Measurements from ENCODE around the gene PACSIN2. TPM values are rescaled to one million over a fixed set of nuclear protein-coding genes. Genes with fewer than 3 reads are reported as not detected.
A peak's percentile ranks its signal among the peaks of the same experiment; 100 is the strongest.
"Not testable (repeated sequence)": the region's sequence is repeated elsewhere in the genome, so short reads cannot be mapped to it uniquely, and the experiment has no call there.

Gene PACSIN2
- total RNA-seq, 3 donors from 2014 or later, result 24.5 to 30.2 (median 28.1) TPM

DNA sequence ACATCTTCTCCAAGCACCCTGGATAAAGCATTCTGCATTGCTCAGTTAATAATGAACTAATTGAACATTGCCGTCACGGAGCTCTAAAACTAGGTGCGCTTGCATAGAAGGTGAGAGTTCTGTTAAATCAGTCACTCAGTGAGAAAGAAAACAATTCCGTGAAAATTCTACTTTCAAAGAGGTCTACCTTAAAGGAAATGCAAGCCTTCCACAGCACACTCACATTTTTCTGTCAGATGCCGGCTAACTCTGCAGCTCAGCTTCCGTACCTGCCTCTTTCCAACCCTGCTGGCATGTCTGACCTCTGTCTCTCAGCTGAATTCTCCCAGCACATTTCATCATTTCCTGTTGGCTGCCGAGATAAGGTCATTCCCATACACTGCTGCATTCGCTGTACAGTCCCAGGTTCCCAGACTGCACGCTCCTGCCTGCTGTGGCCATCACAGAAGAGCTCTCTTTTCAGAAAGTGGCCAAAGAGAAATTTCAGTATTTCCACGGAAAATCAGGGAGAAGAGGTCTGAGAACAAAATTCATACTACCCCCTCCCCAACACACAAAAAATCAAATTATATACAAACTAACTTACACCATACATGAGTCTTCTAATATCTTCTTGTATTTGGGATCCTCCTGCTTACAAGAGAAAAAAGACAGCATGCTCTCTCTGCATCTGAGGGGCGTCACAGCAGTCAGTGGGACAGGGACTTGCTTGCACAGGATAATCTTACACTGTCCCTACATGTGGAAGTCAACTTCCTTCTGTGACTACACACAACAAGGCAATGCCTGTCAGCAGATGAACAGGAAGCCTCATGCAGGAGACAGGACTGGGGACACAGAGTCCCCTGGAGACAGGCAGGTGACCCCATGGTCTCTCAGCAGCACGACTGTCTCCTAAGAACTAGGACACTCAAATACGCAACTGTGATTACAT, 55.1 kb downstream of the PACSIN2 start:
- no peak for DNase-seq
- peaks cover 15% of the 10 kb centered on the region for H3K36me3 Mint-ChIP-seq (ENCODE audit: insufficient read depth)
- H3K27me3 Mint-ChIP-seq (ENCODE audit: low read depth), result no peaks in the 10 kb centered on the region
- H3K9me3 Mint-ChIP-seq, result no peaks in the 10 kb centered on the region
- no peak for ATAC-seq
- H3K4me1 Mint-ChIP-seq (ENCODE audit: low read depth), result peaks cover 68% of the 10 kb centered on the region
- H3K4me3 Mint-ChIP-seq, result peak overlapping the region; percentile 27

DNA sequence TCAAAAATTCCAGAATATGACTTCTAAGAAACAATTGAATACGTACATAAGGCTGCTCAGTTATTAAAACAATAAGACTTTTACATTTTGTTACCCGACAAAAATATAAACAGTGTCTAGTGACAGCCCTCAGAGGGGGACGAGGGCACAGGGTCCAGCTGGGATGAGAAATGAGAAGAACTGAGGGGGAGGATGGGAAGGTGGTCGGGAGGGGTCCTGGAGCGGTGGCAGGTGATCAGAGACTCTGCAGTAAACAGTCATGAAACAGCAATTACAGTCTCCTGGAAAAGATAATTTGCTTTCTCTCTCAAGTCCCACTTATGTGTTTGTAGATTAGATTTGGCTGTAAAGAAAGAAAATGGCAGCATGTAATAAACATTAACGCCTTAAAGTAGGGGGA, 56.0 kb downstream of the PACSIN2 start:
- Mint-ChIP-seq H3K9me3 (no peaks in the 10 kb centered on the region), H3K4me3 (peak overlapping the region; percentile 53)

DNA sequence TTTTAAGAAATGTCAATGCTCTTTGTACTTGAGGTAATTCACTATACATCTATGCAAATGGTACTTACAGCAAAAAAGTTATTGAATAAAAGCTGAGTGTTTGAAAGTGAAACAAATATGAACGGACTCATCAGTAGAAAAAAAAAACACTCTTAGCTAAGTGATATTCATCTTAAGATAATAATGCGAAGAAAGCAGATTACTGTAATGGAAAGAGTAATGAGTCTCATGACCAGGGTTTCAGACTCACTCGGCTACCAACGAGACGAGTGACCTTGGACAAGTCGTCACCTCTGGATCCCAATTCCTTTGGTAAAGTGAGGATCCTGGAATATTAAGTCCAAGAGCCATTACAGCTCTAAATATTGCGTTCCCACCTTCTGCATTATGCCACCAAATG, 57.0 kb downstream of the PACSIN2 start:
- ATAC-seq, result peak; percentile 30 to 59

More for the DNA sequence above, 56.0 kb downstream of the PACSIN2 start:
- H3K36me3 Mint-ChIP-seq (ENCODE audit: insufficient read depth), result peaks cover 14% of the 10 kb centered on the region
- peaks cover 61% of the 10 kb centered on the region for H3K4me1 Mint-ChIP-seq (ENCODE audit: low read depth)
- DNase-seq, result no peak
- ATAC-seq, result no peak
- H3K27me3 Mint-ChIP-seq (ENCODE audit: low read depth), result no peaks in the 10 kb centered on the region

DNA sequence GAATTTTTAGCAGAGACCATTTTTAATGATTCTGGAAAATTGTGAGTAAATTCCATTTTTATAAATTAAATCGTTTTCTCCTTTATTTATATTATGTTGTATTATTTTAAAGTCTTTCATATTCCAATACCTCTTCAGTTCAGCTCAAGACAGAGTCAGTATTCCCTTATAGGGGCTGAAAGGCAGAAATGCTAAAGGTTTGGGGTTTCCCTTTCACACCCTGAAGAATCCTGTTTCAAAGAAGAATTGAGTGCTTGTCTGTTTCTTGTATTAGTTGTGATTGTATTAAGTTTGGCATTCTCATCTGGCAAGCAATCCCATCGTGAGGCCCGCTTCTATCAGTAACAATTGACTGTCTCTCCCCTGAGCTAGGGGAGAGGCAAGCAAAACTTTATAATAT, 57.4 kb downstream of the PACSIN2 start:
- Mint-ChIP-seq H3K36me3 (ENCODE audit: insufficient read depth) (peaks cover 10% of the 10 kb centered on the region), H3K4me1 (ENCODE audit: low read depth) (peaks cover 50% of the 10 kb centered on the region), H3K27me3 (ENCODE audit: low read depth) (no peaks in the 10 kb centered on the region), H3K4me3 (no peak overlapping the region), H3K9me3 (no peaks in the 10 kb centered on the region)
- ATAC-seq (peak in 1 of 2 donors; percentile 18), DNase-seq (no peak)

More for the DNA sequence above, 57.0 kb downstream of the PACSIN2 start:
- peaks cover 10% of the 10 kb centered on the region for H3K36me3 Mint-ChIP-seq (ENCODE audit: insufficient read depth)
- peaks cover 53% of the 10 kb centered on the region for H3K4me1 Mint-ChIP-seq (ENCODE audit: low read depth)
- no peaks in the 10 kb centered on the region for H3K27me3 Mint-ChIP-seq (ENCODE audit: low read depth)
- no peak for DNase-seq
- no peaks in the 10 kb centered on the region for H3K9me3 Mint-ChIP-seq
- H3K4me3 Mint-ChIP-seq, result no peak overlapping the region

DNA sequence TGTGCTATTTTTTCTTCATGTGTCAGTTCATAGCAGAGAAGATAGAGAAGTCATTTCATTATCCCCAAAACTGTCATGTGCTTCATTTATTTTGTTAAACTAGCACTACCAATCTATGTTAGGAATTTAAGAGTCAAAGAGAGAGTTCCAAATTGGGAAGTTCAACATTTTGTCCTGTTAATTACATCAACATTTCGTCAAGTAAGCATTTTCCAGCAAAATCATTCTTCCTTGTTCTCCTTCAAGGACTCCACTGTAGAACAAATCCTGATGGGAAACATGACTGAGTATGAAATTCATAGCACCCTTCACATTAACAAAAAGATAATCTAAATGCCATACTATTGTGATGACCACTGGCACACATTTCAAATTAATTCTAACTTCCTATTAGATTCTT, 59.1 kb downstream of the PACSIN2 start:
- ATAC-seq (no peak), DNase-seq (no peak)
- Mint-ChIP-seq H3K4me1 (ENCODE audit: low read depth) (peaks cover 49% of the 10 kb centered on the region), H3K36me3 (ENCODE audit: insufficient read depth) (peaks cover 10% of the 10 kb centered on the region), H3K9me3 (no peaks in the 10 kb centered on the region), H3K4me3 (no peak overlapping the region), H3K27me3 (ENCODE audit: low read depth) (no peaks in the 10 kb centered on the region)

DNA sequence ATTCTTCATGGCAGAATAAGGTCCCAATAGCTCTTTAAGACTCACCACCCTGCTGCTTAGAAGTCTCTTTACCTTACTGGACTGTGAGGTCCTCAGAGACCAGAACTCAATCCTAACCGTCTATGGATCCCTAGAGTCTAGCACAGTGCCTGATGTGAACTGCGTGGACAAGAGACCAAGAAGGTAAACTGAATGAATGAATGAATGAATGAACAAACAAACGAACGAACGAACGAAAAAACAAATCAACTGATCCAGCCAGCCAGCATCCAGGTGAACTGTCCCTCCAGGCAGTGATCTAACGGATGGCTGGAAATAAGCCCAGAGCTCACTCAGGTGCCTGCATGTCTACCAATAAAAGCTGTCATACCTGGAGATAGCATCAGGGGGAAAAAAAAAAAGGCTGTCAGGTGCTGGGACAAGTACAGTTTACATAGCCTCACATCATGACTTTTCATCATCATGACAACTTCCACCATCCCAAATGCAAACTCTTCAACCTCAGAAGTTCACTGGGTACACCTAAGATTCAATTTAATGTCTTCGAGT, 59.8 kb downstream of the PACSIN2 start:
- H3K27me3 Mint-ChIP-seq (ENCODE audit: low read depth), result no peaks in the 10 kb centered on the region
- no peak for ATAC-seq
- no peak for DNase-seq

DNA sequence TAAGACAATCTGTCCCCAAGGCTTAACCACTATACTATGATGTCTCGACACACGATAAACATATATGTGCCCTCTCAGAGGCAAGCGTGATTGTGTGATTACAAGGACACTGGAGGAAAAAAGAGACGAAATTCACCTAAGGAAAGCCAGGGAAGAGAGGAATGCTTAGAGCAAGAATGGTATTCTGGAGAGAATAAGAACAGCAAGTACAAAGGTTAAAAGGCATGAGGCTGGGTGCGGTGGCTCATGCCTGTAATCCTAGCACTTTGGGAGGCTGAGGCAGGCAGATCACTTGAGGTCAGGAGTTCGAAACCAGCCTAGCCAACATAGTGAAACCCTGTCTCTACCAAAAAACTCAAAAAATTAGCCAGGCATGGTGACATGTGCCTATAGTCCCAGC, 61.2 kb downstream of the PACSIN2 start:
- ATAC-seq; H3K9me3 Mint-ChIP-seq; H3K27me3 Mint-ChIP-seq (ENCODE audit: low read depth); H3K4me3 Mint-ChIP-seq; DNase-seq; H3K36me3 Mint-ChIP-seq (ENCODE audit: insufficient read depth): not testable (repeated sequence)
- peaks cover 36% of the 10 kb centered on the region for H3K4me1 Mint-ChIP-seq (ENCODE audit: low read depth)

More for the DNA sequence above, 59.8 kb downstream of the PACSIN2 start:
- H3K36me3 Mint-ChIP-seq (ENCODE audit: insufficient read depth), result peaks cover 10% of the 10 kb centered on the region
- no peak overlapping the region for H3K4me3 Mint-ChIP-seq
- H3K4me1 Mint-ChIP-seq (ENCODE audit: low read depth), result peaks cover 42% of the 10 kb centered on the region
- H3K9me3 Mint-ChIP-seq, result no peaks in the 10 kb centered on the region

DNA sequence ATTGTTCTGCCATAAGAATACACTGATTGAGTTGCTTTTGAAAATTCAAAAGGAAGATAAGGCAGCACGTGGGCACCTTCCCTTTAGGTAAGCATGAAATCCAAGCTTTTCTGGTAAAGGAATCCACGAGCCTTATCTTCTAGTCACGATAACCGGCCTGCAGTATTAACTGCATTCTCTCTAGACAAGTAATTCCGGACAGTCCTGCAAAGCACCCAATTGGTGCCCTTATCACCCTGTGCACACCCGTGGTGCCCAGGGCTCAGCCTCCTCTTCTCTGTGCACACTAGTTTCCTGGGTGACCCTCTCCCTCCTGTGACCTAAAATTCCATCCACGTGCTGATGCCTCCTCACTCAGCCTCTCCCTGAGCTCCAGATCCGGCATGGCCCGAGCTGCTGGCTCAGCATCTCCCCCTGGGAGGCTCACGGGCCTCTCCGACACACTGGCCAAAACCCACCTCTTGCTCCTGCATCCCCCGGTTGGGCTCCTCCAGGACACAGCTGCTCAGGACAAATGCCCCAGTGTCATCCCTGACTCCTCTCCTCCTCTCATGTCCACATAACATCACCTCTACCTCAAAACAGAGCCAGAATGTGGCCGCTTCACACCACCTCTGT, 63.7 kb downstream of the PACSIN2 start:
- Mint-ChIP-seq H3K27me3 (ENCODE audit: low read depth) (no peaks in the 10 kb centered on the region), H3K4me3 (no peak overlapping the region), H3K4me1 (ENCODE audit: low read depth) (peaks cover 43% of the 10 kb centered on the region), H3K36me3 (ENCODE audit: insufficient read depth) (peaks cover 8% of the 10 kb centered on the region), H3K9me3 (no peaks in the 10 kb centered on the region)
- no peak for ATAC-seq
- no peak for DNase-seq

DNA sequence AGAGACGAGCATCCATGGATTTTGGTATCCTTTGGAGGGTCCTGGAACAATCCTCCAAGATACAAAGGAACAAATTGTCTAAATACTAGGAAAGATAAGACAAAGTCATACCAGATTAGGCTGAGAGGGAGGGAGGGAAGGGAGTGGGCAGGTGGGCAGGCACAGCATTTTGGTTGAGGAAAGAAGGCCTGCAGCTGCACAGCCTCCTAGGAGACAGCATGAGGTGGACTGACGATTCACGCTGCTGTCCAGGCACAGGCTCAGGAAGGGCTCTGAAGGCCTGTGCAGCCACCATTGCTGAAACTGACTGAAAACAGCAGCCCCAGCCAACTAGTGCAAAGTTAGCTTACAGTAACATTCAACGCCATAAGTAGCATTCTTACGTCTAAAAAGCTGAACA, 64.7 kb downstream of the PACSIN2 start:
- Mint-ChIP-seq H3K27me3 (ENCODE audit: low read depth) (no peaks in the 10 kb centered on the region), H3K4me3 (no peak overlapping the region), H3K36me3 (ENCODE audit: insufficient read depth) (peaks cover 11% of the 10 kb centered on the region), H3K9me3 (no peaks in the 10 kb centered on the region), H3K4me1 (ENCODE audit: low read depth) (peaks cover 52% of the 10 kb centered on the region)
- no peak for ATAC-seq
- DNase-seq, result no peak

DNA sequence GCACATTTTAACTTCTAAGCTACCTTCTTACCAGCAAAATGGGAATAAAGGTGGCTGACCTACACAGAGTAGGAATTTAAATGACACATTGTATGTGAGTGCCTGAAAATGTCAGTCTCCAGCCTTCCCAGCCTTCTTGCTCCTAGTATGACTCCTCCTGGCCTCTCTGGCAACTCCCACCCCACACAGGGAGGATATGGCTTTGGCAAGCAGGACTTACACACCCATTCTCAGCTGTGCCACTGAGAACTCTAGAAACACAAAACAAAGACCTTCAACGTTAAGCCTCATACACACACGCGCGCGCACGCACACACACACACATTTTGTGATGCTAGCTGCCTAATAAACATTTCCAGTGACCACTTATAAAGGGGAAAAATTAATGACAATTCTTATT, 65.8 kb downstream of the PACSIN2 start:
- no peak overlapping the region for H3K4me3 Mint-ChIP-seq
- peaks cover 50% of the 10 kb centered on the region for H3K4me1 Mint-ChIP-seq (ENCODE audit: low read depth)
- H3K9me3 Mint-ChIP-seq, result no peaks in the 10 kb centered on the region
- no peaks in the 10 kb centered on the region for H3K27me3 Mint-ChIP-seq (ENCODE audit: low read depth)
- H3K36me3 Mint-ChIP-seq (ENCODE audit: insufficient read depth), result peaks cover 10% of the 10 kb centered on the region
- DNase-seq (no peak), ATAC-seq (no peak)

DNA sequence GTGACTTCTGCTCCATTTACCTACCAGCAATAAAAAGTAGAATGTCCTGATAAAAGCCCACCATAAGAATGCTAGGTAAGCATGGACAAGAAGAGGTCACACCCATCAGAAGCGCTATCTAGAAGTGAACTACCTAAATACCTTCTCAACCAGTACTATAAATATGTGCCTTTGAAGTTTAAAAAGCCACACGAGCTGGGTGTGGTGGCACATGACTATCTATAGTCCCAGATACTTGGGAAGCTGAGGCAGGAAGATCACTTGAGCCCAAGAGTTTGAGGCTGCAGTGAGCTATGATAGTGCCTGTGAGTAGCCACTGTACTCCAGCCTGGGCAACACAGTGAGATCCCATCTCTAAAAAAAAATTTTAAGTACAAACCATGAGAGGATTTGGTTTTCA, 66.7 kb downstream of the PACSIN2 start:
- Mint-ChIP-seq H3K36me3 (ENCODE audit: insufficient read depth) (peaks cover 10% of the 10 kb centered on the region), H3K9me3 (no peaks in the 10 kb centered on the region), H3K4me3 (no peak overlapping the region), H3K4me1 (ENCODE audit: low read depth) (peaks cover 49% of the 10 kb centered on the region), H3K27me3 (ENCODE audit: low read depth) (no peaks in the 10 kb centered on the region)
- DNase-seq (no peak), ATAC-seq (no peak)

DNA sequence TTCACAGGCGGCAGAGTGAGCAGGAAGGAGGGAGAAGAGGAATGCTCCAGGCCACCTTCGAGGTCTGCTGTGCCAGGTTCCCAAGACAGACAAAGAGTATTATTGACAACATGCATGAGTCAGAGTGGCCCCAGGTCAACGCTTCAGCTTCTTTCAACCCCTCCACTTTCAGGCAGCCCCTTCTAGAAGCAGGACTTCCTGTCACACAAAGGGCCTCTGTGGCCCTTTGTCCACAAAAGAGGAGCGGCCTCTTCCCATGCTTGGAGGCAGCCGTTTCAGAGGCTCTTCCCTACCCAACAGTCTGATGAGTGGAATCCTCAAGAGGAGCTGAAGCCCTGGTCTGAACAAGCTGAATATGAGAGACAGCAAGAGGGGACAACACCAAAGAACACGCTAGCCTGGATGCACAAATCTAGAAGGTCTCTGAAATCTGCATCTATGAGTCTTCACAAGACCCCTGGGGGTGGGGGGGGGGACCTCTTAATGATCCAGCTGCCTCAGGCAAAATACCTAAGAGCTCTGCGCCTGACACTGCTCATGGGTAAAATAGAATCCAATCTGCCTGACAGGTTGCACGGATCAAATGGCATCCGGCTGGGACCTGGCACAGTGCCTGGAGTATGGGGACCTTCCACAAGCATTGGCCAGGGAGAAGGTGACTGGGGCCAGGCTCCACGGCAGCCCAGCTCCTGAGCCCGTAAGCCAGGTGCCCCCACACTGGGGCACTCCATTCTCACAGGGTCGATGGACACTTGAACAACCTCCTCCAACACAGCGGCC, 67.5 kb downstream of the PACSIN2 start:
- no peak for ATAC-seq
- no peak for DNase-seq
- Mint-ChIP-seq H3K27me3 (ENCODE audit: low read depth) (no peaks in the 10 kb centered on the region), H3K36me3 (ENCODE audit: insufficient read depth) (peaks cover 10% of the 10 kb centered on the region), H3K9me3 (no peaks in the 10 kb centered on the region), H3K4me1 (ENCODE audit: low read depth) (peaks cover 48% of the 10 kb centered on the region), H3K4me3 (no peak overlapping the region)

DNA sequence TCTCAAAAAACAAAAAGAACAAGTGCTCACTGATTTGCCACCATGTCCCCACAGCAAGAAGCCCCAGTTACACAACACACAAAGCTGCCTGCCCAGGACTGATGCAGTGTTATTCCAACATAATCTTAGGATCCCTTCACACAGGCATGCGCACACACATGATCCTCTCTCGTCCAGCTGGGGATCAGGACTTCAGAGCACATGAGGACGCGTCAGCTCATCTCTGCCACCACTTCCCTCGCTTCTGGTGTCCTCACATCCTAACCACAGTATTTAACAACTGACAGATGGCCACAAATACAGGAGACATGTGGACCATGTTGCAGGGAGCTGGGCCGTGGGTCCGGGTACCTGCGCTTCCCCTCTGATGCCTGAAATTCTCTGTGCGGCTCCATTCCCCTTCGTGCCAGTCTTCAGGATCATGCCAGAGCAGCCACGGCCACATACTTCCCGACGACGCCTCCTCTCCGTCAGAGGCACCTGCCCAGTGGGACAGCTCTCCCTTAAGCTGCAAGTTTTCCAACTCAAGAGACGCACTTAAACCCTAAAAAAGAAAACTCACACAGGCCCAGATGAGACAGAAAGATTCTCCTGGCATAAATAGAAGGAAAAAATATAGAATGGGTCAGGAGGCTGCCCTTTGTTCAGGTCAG, 68.3 kb downstream of the PACSIN2 start:
- no peak overlapping the region for H3K4me3 Mint-ChIP-seq
- no peaks in the 10 kb centered on the region for H3K27me3 Mint-ChIP-seq (ENCODE audit: low read depth)
- no peaks in the 10 kb centered on the region for H3K9me3 Mint-ChIP-seq
- ATAC-seq, result no peak
- DNase-seq, result no peak
- peaks cover 44% of the 10 kb centered on the region for H3K4me1 Mint-ChIP-seq (ENCODE audit: low read depth)
- H3K36me3 Mint-ChIP-seq (ENCODE audit: insufficient read depth), result peaks cover 10% of the 10 kb centered on the region

DNA sequence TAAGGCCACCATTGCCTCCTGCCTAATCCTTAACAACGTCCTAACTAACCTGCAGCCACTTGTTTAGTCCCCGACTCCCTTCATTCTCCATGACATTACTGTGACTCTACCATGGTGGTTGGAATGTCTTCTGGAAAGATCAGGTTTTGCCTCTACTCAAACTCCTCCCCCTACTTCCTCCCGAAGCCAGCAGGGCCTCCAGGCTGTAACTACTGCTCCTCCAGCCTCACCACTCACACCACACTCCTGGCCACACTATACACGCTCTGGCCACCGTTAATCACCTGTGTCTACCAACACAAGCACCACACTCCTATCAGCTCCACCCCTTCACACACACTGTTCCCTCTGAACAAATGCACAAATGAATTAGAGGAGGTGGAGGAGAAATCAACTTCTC, 69.2 kb downstream of the PACSIN2 start:
- peaks cover 44% of the 10 kb centered on the region for H3K4me1 Mint-ChIP-seq (ENCODE audit: low read depth)
- no peak for ATAC-seq
- H3K36me3 Mint-ChIP-seq (ENCODE audit: insufficient read depth), result peaks cover 12% of the 10 kb centered on the region
- H3K27me3 Mint-ChIP-seq (ENCODE audit: low read depth), result no peaks in the 10 kb centered on the region
- H3K4me3 Mint-ChIP-seq, result no peak overlapping the region
- H3K9me3 Mint-ChIP-seq, result no peaks in the 10 kb centered on the region
- DNase-seq, result no peak

Measured in activated T-cell treated with anti-CD3 and anti-CD28 coated beads, Interleukin-2, amount 50 U/mL, for 4 hours (primary cell).